Right hindlimb (tissue), 1 donor: ENCODE measurements around the gene MAPK8.
"Not testable (repeated sequence)": the region's sequence is repeated elsewhere in the genome, so short reads cannot be mapped to it uniquely, and the experiment has no call there.

Experiments used
- DNase-seq: peaks from one replicate; pipeline ENCODE4 v3.0.0-alpha.2; 2018

Gene MAPK8

GRCh38 chr10:48340734-48341133 lies 34.3 kb downstream of the MAPK8 start:
- DNase-seq = no peak

DNA sequence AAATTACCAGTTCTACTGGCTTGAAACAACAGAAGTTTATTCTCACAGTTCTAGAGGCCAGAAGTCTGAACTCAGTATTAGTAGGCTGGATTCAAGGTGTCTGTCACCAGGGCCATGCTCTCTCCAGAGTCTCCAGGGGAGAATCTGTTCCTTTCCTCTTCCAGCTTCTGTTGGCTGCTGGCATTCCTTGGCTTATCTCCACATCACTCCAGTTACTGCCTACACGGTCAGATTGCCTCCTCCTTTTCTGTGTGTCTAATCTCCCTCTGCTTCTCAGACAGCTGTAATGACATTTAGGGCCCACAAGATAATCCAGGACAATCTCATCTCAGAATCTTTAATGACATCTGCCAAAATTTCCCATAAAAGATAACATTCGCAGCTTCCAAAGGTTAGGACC lies 36.6 kb downstream of the MAPK8 start:
- no peak for DNase-seq

- no peak for DNase-seq
Observed at GRCh38 chr10:48343921-48344598, 37.6 kb downstream of the MAPK8 start.

GRCh38 chr10:48346248-48346647 lies 39.8 kb downstream of the MAPK8 start:
- DNase-seq = not testable (repeated sequence)

DNA sequence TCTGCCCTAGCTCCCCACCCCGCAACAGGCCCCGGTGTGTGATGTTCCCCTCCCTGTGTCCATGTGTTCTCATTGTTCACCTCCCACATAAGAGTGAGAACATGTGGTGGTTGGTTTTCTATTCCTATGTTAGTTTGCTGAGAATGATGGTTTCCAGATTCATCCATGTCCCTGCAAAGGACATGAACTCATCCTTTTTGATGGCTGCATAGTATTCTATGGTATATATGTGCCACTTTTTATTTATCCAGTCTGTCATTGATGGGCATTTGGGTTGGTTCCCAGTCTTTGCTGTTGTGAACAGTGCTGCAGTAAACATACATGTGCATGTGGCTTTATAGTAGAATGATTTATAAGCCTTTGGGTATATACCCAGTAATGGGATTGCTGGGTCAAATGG lies 41.1 kb downstream of the MAPK8 start:
- DNase-seq = not testable (repeated sequence)

GRCh38 chr10:48347943-48348342 lies 41.5 kb downstream of the MAPK8 start:
- not testable (repeated sequence) for DNase-seq

- DNase-seq = no peak
Observed at GRCh38 chr10:48353246-48353645, 46.8 kb downstream of the MAPK8 start.

- DNase-seq = no peak
Observed at GRCh38 chr10:48357631-48358030, 51.2 kb downstream of the MAPK8 start.

DNA sequence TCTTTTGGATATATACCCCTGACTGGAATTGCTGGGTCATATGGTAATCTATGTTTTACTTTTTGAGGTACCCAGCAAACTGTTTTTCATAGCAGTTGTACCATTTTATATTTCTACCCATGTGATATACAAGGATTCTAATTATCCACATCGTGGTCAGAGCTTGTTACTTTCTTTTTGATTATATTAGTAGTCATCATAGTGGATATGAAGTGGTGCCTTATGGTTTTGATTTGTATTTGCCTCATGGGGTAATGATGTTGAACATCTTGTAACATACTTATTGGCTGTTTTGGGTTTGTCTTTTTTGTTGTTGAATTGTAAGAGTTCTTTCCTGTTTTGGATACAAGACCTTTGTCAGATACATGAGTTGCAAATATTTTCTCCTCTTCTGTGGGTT lies 51.7 kb downstream of the MAPK8 start:
- no peak for DNase-seq

DNA sequence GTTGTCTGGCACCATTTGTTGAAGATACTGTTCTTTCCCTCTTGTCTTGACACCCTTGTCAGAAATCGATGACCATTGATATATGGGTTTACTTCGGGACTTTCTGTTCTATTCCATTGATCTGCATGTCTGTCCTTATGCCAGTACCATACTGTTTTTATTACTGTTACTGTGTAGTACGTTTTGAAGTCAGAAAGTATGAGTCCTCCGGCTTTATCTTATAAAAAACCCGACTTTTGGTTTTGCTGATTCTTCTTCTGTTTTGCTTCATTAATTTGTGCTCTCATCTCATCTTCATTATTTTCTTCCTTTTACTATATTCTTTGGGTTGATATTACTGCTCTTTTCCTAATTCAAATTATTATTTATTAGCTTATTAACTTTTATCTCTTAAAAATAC lies 52.4 kb downstream of the MAPK8 start:
- no peak for DNase-seq

GRCh38 chr10:48361176-48361575 lies 54.7 kb downstream of the MAPK8 start:
- DNase-seq = no peak

GRCh38 chr10:48363617-48364355 lies 57.3 kb downstream of the MAPK8 start:
- DNase-seq = peak; percentile 34

GRCh38 chr10:48364659-48365405 lies 58.4 kb downstream of the MAPK8 start:
- no peak for DNase-seq

- no peak for DNase-seq
Observed at GRCh38 chr10:48365668-48366067, 59.2 kb downstream of the MAPK8 start.

- no peak for DNase-seq
Observed at GRCh38 chr10:48366261-48366660, 59.8 kb downstream of the MAPK8 start.

- no peak for DNase-seq
Observed at GRCh38 chr10:48369501-48369900, 63.0 kb downstream of the MAPK8 start.

DNA sequence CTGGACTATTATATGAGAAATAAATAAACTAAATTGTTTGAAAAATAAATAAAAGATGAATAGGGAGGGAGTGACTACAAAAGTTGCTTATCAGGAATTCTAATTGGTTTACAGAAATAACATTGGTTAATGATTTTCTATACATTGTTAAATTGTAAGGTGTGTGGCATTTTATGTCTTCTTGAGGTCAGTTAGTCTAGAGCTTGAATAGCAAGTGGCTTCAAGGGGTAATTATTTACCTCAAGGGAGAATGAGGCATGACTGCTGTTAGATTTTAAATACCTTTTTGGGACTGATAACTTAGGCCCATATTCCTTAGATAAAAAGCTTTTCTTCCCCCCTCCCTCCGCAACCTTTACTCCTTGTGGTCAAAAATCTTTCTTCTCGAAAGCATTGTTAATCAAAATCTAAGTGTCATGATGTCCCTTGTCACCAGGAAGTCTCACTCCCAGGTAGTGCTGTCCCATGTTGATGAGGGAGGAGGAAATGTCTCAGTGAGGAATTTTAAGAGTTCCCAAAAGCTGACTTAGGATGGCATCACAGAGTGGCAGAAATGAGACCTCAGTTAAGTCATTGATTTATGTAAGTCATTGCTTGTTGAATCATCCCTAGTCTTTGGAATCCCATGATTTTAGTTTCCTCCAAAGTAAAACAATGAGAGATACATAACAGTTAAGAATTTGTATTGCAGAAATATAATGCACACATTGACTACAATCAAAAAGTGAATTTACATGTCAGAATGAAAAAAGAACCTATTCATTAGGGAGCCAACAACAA lies 71.5 kb downstream of the MAPK8 start:
- no peak for DNase-seq

- no peak for DNase-seq
Observed at GRCh38 chr10:48378675-48379074, 72.2 kb downstream of the MAPK8 start.

- DNase-seq = no peak
Observed at GRCh38 chr10:48381971-48382370, 75.5 kb downstream of the MAPK8 start.

GRCh38 chr10:48382982-48383381 lies 76.5 kb downstream of the MAPK8 start:
- no peak for DNase-seq

DNA sequence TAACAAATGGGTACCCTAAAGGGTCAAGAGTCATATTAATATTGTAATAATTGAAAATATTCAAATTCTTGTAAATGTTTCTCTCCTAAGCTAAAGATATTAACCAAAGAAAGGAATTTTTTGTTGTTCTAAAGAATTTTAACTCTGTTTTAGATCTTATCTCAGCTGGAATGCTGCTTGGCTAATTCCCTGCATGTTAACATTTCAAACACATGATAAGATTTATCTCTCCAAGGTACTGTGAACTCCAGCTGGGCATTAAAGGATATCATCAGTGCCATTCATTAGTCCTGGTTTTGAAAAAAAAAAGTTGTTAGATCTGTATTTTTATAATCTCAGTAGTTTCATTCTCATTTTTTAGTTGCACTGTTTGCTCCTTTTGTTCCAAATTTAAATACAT lies 76.9 kb downstream of the MAPK8 start:
- DNase-seq = no peak

DNA sequence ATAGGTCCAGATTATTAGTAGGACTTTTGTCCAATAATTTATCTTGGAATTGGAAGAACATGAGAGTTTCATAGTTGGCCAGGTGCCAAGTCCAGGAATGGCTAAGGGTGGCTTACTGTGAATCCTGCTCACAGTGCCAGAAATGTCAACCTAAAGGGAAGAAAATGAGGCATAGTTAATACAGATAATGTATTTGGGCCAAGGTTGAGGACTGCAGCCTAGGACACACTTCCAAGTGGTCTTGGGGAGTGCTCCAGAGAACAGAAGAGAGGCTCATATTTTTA lies 78.2 kb downstream of the MAPK8 start:
- DNase-seq = no peak

- no peak for DNase-seq
Observed at GRCh38 chr10:48389272-48389671, 82.8 kb downstream of the MAPK8 start.
